IMR-90 (cell line): ENCODE results near the gene ZGRF1. TPM values are rescaled to one million over a fixed set of nuclear protein-coding genes. Genes with fewer than 3 reads are reported as not detected.

Experiments used
- ATAC-seq: fragments of 200-7000 bp; cut with Tn5 transposase; 2 replicates; pipeline ENCODE4 v1.9.1; 2020; ENCODE audit warnings: low read depth, mild to moderate bottlenecking, moderate library complexity
- BruUV-seq: library from RNA; stranded (reverse); fragments of 400-500 nt; replicated peaks from 2 replicates; lab custom pipeline; 2021; lab: Mats Ljungman, UMichigan
- CTCF ChIA-PET: fragments of 300-600 bp; formaldehyde crosslinking; extraction: SDS; loops from one replicate; lab custom pipeline; 2021; ENCODE audit warnings: antibody characterized with exemption; lab: Yijun Ruan, JAX
- POLR2A ChIA-PET: fragments of 300-600 bp; sonication (Branson Sonifier 250); formaldehyde crosslinking; loops from one replicate; lab custom pipeline; 2022; ENCODE audit warnings: antibody characterized with exemption; ENCODE audit not compliant: unreplicated experiment; lab: Charles Lee
- DNase-seq: peaks from one replicate; pipeline ENCODE4 v3.0.0; 2013
- H2AFZ ChIP-seq: replicated peaks from 2 replicates; pipeline ENCODE3; 2013; ENCODE audit warnings: low read length, mild to moderate bottlenecking; ENCODE audit not compliant: poor library complexity
- H2AK5ac ChIP-seq: 2 replicates; pipeline ENCODE4 v1.6.1; 2013; ENCODE audit warnings: low read depth, low read length, inconsistent platforms
- H2AK9ac ChIP-seq: replicated peaks from 2 replicates; pipeline ENCODE3; 2013; ENCODE audit warnings: mild to moderate bottlenecking, low read depth, low read length, moderate library complexity; ENCODE audit not compliant: poor library complexity
- H2BK120ac ChIP-seq: 2 replicates; pipeline ENCODE4 v1.6.1; 2013; ENCODE audit warnings: low read depth, low read length, inconsistent platforms
- H2BK15ac ChIP-seq: 3 replicates; pipeline ENCODE4 v1.6.1; 2013; ENCODE audit warnings: low read depth, low read length, inconsistent platforms
- H2BK20ac ChIP-seq: 2 replicates; pipeline ENCODE4 v1.6.1; 2013; ENCODE audit warnings: low read depth, mild to moderate bottlenecking, inconsistent platforms, low read length, moderate library complexity
- H2BK5ac ChIP-seq: 2 replicates; pipeline ENCODE4 v1.6.1; 2013; ENCODE audit warnings: mild to moderate bottlenecking, low read depth, low read length, inconsistent platforms; ENCODE audit not compliant: poor library complexity, severe bottlenecking
- H3K14ac ChIP-seq: replicated peaks from 2 replicates; pipeline ENCODE4 v1.6.1; 2013; ENCODE audit warnings: low read depth, low read length, inconsistent platforms
- H3K18ac ChIP-seq: 2 replicates; pipeline ENCODE4 v1.6.1; 2013; ENCODE audit warnings: low read depth, low read length, control low read depth
- H3K23ac ChIP-seq: 2 replicates; pipeline ENCODE4 v1.6.1; 2013; ENCODE audit warnings: low read depth, low read length, inconsistent platforms
- H3K27ac ChIP-seq: 2 replicates; pipeline ENCODE4 v1.5.1; 2013; ENCODE audit warnings: mild to moderate bottlenecking, control low read depth, low read length; ENCODE audit not compliant: insufficient read depth
- H3K27me3 ChIP-seq: 2 replicates; pipeline ENCODE4 v1.6.1; 2013; ENCODE audit warnings: low read length; ENCODE audit not compliant: control insufficient read depth, insufficient read depth
- H3K36me3 ChIP-seq: 2 replicates; pipeline ENCODE4 v1.6.1; 2013; ENCODE audit warnings: low read length, mixed read lengths; ENCODE audit not compliant: control insufficient read depth, insufficient read depth
- H3K4ac ChIP-seq: 2 replicates; pipeline ENCODE4 v1.6.1; 2013; ENCODE audit warnings: low read depth, low read length, inconsistent platforms
- H3K4me1 ChIP-seq: 2 replicates; pipeline ENCODE4 v1.6.1; 2013; ENCODE audit warnings: low read length, mixed read lengths; ENCODE audit not compliant: control insufficient read depth, insufficient read depth
- H3K4me2 ChIP-seq: 2 replicates; pipeline ENCODE4 v1.6.1; 2013; ENCODE audit warnings: low read depth, mild to moderate bottlenecking, control low read depth, low read length, moderate library complexity
- H3K4me3 ChIP-seq: 2 replicates; pipeline ENCODE4 v1.5.1; 2013; ENCODE audit warnings: low read depth, mild to moderate bottlenecking, control low read depth, low read length, moderate library complexity; ENCODE audit not compliant: insufficient read depth
- H3K56ac ChIP-seq: 2 replicates; pipeline ENCODE4 v1.6.1; 2013; ENCODE audit warnings: low read length, inconsistent platforms; ENCODE audit not compliant: insufficient read depth; ENCODE audit errors: extremely low read depth
- H3K79me1 ChIP-seq, 2 experiments: 2 replicates each; pipeline ENCODE4 v1.6.1; 2013; ENCODE audit warnings: low read length in 2 of 2, inconsistent platforms in 1 of 2, low read depth in 1 of 2
- H3K9ac ChIP-seq: 2 replicates; pipeline ENCODE4 v1.6.1; 2013; ENCODE audit warnings: low read depth, low read length, control low read depth
- H3K9me1 ChIP-seq: 2 replicates; pipeline ENCODE4 v1.6.1; 2013; ENCODE audit warnings: low read length, inconsistent platforms; ENCODE audit not compliant: insufficient read depth
- H3K9me3 ChIP-seq: 2 replicates; pipeline ENCODE4 v1.6.1; 2013; ENCODE audit warnings: low read length; ENCODE audit not compliant: control insufficient read depth, insufficient read depth
- H4K20me1 ChIP-seq: 2 replicates; pipeline ENCODE4 v1.6.1; 2013; ENCODE audit warnings: low read length, inconsistent platforms; ENCODE audit not compliant: insufficient read depth
- H4K5ac ChIP-seq: 2 replicates; pipeline ENCODE4 v1.6.1; 2013; ENCODE audit warnings: mild to moderate bottlenecking, low read depth, low read length, control low read depth
- H4K8ac ChIP-seq, 2 experiments: 2 replicates each; pipeline ENCODE4 v1.6.1; 2013; ENCODE audit warnings: low read depth in 2 of 2, low read length in 2 of 2, control low read depth in 1 of 2, inconsistent platforms in 1 of 2
- H4K91ac ChIP-seq: 2 replicates; pipeline ENCODE4 v1.6.1; 2013; ENCODE audit warnings: low read depth, low read length, inconsistent platforms; ENCODE audit not compliant: insufficient read depth
- BHLHE40 ChIP-seq: fragments of 150-350 bp; IDR thresholded peaks from 2 replicates; pipeline ENCODE4 v1.6.1; 2016; ENCODE audit warnings: mild to moderate bottlenecking, low read depth, low read length
- CEBPB ChIP-seq: IDR thresholded peaks from 2 replicates; pipeline ENCODE4 v1.6.1; 2012; ENCODE audit warnings: low read depth, low read length, improper control_type of control experiment
- CHD1 ChIP-seq: IDR thresholded peaks from 2 replicates; pipeline ENCODE4 v1.6.1; 2012; ENCODE audit warnings: low read depth, low read length, improper control_type of control experiment
- CTCF ChIP-seq: conservative IDR thresholded peaks from 2 replicates; pipeline ENCODE4 v1.5.1; 2012; ENCODE audit warnings: mild to moderate bottlenecking, low read depth, low read length, improper control_type of control experiment
- ELK1 ChIP-seq: fragments of 150-350 bp; IDR thresholded peaks from 2 replicates; pipeline ENCODE4 v1.6.1; 2016; ENCODE audit warnings: low read depth, mild to moderate bottlenecking, low read length, moderate library complexity, borderline replicate concordance
- FOS ChIP-seq: fragments of 150-350 bp; IDR thresholded peaks from 2 replicates; pipeline ENCODE4 v1.6.1; 2016; ENCODE audit warnings: low read depth, low read length
- MAFK ChIP-seq: IDR thresholded peaks from 2 replicates; pipeline ENCODE4 v1.6.1; 2012; ENCODE audit warnings: low read depth, low read length, improper control_type of control experiment
- MAZ ChIP-seq: IDR thresholded peaks from 2 replicates; pipeline ENCODE4 v1.6.1; 2012; ENCODE audit warnings: low read depth, mild to moderate bottlenecking, low read length, improper control_type of control experiment, moderate library complexity, borderline replicate concordance
- MXI1 ChIP-seq: IDR thresholded peaks from 2 replicates; pipeline ENCODE4 v1.6.1; 2012; ENCODE audit warnings: low read depth, mild to moderate bottlenecking, low read length, moderate library complexity, borderline replicate concordance
- NFE2L2 ChIP-seq: fragments of 150-350 bp; IDR thresholded peaks from 2 replicates; pipeline ENCODE4 v1.6.1; 2016; ENCODE audit warnings: low read depth, mild to moderate bottlenecking, low read length
- POLR2A ChIP-seq: IDR thresholded peaks from 2 replicates; pipeline ENCODE4 v1.6.1; 2012; ENCODE audit warnings: mild to moderate bottlenecking, low read depth, low read length
- RAD21 ChIP-seq: IDR thresholded peaks from 2 replicates; pipeline ENCODE4 v1.6.1; 2012; ENCODE audit warnings: low read length, improper control_type of control experiment
- RCOR1 ChIP-seq: IDR thresholded peaks from 2 replicates; pipeline ENCODE4 v1.6.1; 2012; ENCODE audit warnings: mild to moderate bottlenecking, low read length, improper control_type of control experiment; ENCODE audit not compliant: insufficient replicate concordance
- RFX5 ChIP-seq: IDR thresholded peaks from 2 replicates; pipeline ENCODE4 v1.8.0; 2012; ENCODE audit warnings: low read depth, mild to moderate bottlenecking, low read length, moderate library complexity
- SMC3 ChIP-seq: fragments of 150-350 bp; IDR thresholded peaks from 2 replicates; pipeline ENCODE4 v1.6.1; 2016; ENCODE audit warnings: low read depth, mild to moderate bottlenecking, antibody characterized with exemption, low read length, moderate library complexity
- USF2 ChIP-seq: fragments of 150-350 bp; IDR thresholded peaks from 2 replicates; pipeline ENCODE4 v1.6.1; 2017; ENCODE audit warnings: mild to moderate bottlenecking, antibody characterized with exemption, low read length, low read depth
- WGBS, 2 experiments: methylation state at CpG; one replicate each; pipeline versions ENCODE4 v1.1.5 to v1.1.7; 2013; ENCODE audit warnings: missing lambda C conversion rate in 2 of 2; ENCODE audit not compliant: insufficient read length in 1 of 2; ENCODE audit errors: extremely low coverage in 2 of 2; 5-methylcytosine and 5-hydroxymethylcytosine counted together
- dilution Hi-C: fragments of 300-500 bp; cut with HindIII; formaldehyde crosslinking; loops from one replicate; pipeline ENCODE4 v1.14.3; 2018; ENCODE audit warnings: low sequenced_read_pairs; ENCODE audit not compliant: unreplicated experiment
- in situ Hi-C: fragments of 300-500 bp; cut with MboI; formaldehyde crosslinking; loops from 3 replicates; pipeline ENCODE4 v1.14.3; 2019; ENCODE audit warnings: low sequenced_read_pairs, inconsistent platforms, mixed read lengths
- intact Hi-C: fragments of 100-400 bp; cut with micrococcal nuclease; formaldehyde crosslinking; loops from 2 replicates; pipeline ENCODE4 v1.10.0; 2022
- polyA plus RNA-seq, 3 experiments: library from polyadenylated mRNA; depleted of rRNA; stranded (reverse); fragments of >200 nt; gene quantifications; 2 replicates each; pipeline ENCODE4 v1.2.3, GENCODE V29; 2012; ENCODE audit warnings: low replicate concordance in 1 of 3
- total RNA-seq: library from RNA; depleted of rRNA; stranded (reverse); fragments of >200 nt; gene quantifications from 2 replicates; pipeline ENCODE4 v1.2.3, GENCODE V29; 2012

ZGRF1 gene
- total and polyA plus RNA-seq, 2 of the 4 experiments (the other 2 are of a cell fraction): 2.8 to 5.6 TPM

GRCh38 chr4:112516066-112516470 lies 120.6 kb downstream of the ZGRF1 start, which contains the start of gene NEUROG2:
TSS of gene NEUROG2 (minus strand) at chr4:112516180. CDS start at chr4:112515475, 705 bp downstream.
- Histone ChIP-seq H3K27ac (no peak within 1 kb of the TSS), H4K5ac (no peak within 1 kb of the TSS), H2AK5ac (no peak within 1 kb of the TSS), H2BK5ac (no peak within 1 kb of the TSS), H3K79me1 (no peaks in the 10 kb centered on the region), H3K56ac (no peak within 1 kb of the TSS), H3K4ac (no peak within 1 kb of the TSS), H2BK20ac (no peak within 1 kb of the TSS), H3K9me3 (peaks cover 21% of the 10 kb centered on the region), H2BK15ac (no peak within 1 kb of the TSS), H4K8ac (no peak within 1 kb of the TSS), H2BK120ac (no peak within 1 kb of the TSS), H3K9ac (no peak within 1 kb of the TSS), H4K20me1 (no peaks in the 10 kb centered on the region), H3K4me1 (no peaks in the 10 kb centered on the region; the same call in 1 of the 2 replicates), H3K36me3 (no peaks in the 10 kb centered on the region), H4K91ac (no peak within 1 kb of the TSS), H3K4me3 (peak within 1 kb of the TSS; percentile 67), H3K14ac (no peak within 1 kb of the TSS), H3K9me1 (no peaks in the 10 kb centered on the region), H3K23ac (no peak within 1 kb of the TSS), H2AFZ (peak within 1 kb of the TSS; percentile 83), H2AK9ac (peak within 1 kb of the TSS; percentile 20), H3K27me3 (peaks cover 85% of the 10 kb centered on the region), H3K18ac (no peak within 1 kb of the TSS), H3K4me2 (peak within 1 kb of the TSS; percentile 100)
- WGBS, 2 experiments: 0% methylated on average over 4 of the region's 15 CpGs; no CpG with 5 or more reads in 1 of the 2 experiments
- DNase-seq: no peak
- intact Hi-C loops (no loop called here), in situ Hi-C loops (no loop called here), dilution Hi-C loops (no loop called here)
- ChIA-PET CTCF (interaction anchor here (0.9 to 1.0 kb wide), 2 partner anchors 8 to 167 kb away, joined by 3 to 5 read pairs; no protein-coding TSS in a partner anchor), POLR2A (interaction anchor here (0.8 kb wide), 1 partner anchor 12 kb away, joined by 5 read pairs; no protein-coding TSS in a partner anchor)
- no TSS peak for BruUV-seq
- no peak; the same call in 1 of the 2 replicates for ATAC-seq
- TF ChIP-seq POLR2A: no peak
- TF ChIP-seq CTCF: no peak
- TF ChIP-seq ELK1: no peak
- TF ChIP-seq MAFK: no peak
- TF ChIP-seq CEBPB: no peak
- TF ChIP-seq MAZ: no peak
- no peak for TF ChIP-seq RCOR1
- no peak for TF ChIP-seq USF2
- TF ChIP-seq BHLHE40: no peak
- TF ChIP-seq FOS: no peak
- TF ChIP-seq MXI1: no peak
- no peak for TF ChIP-seq RAD21
- no peak for TF ChIP-seq RFX5
- no peak for TF ChIP-seq NFE2L2
- TF ChIP-seq SMC3: no peak
- TF ChIP-seq CHD1: no peak
